HG03097 (cell line): ENCODE measurements around the gene TACR1.
"Not testable (repeated sequence)": the region's sequence is repeated elsewhere in the genome, so short reads cannot be mapped to it uniquely, and the experiment has no call there.

ENCODE experiments used
- ATAC-seq: cut with Tn5 transposase; IDR thresholded peaks from one replicate; pipeline ENCODE4 v1.9.1; 2021; ENCODE audit not compliant: unreplicated experiment, low FRiP score

TACR1 gene

DNA sequence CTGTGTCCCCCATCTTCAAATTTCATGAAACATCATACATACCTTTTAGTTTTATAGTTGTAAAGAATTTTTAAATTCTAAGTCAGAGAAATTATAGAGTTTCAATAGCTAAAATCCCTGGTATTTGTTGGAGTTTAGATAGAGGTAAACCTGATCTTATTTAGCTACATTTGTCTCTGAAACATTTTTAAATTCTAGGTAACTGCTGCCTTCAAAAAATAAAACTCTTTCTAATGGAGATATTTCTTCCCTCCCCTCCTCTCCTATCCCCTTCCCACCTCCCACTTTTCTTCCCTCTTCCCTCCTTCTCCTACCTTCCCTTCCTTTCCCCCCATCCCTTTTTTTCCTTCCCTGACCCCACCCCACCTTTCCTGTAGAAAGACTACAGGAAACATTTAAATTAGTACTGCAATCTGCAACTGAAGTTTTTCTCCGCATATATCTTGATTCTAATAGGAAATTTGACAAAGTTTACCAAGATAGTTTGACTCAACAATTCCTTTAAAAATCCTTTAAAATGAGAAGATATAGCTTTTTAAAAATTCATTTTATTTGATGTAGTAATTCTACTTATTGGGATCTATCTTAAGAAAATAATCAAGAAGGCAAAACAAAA is 4.1 kb downstream of the TACR1 start:
- no peak for ATAC-seq

DNA sequence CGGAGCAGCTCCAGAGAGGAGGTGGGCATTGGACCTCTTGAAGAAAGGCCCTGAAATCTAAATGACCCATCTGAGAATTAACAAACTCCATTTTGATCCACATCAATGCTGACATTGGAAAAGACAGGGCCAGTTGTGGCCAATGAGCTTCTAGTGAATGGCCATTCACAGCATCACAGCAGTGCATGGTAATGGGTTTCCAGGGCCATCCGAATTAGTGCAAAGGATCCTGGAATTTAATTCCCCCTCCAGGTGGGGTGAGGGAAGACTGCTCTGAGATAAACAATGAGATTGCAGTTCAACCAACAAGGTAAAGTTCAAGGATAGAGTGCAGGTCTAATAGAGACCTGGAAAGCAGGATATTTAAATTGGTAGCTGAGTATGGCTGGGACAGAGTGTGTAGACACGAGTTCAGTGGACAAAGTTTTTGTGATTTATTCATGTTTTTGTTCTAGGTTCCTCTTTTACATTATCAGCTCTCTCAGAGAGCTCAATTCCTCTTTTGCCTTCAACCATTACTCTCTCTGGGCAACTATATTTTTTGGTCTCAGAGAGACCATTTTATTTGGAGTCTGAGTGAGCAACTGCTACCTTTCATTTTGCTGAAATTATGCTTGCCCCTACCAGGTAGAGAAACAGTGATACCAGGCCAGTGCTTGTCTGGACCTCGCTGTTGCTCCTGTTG is 5.0 kb downstream of the TACR1 start:
- no peak for ATAC-seq

DNA sequence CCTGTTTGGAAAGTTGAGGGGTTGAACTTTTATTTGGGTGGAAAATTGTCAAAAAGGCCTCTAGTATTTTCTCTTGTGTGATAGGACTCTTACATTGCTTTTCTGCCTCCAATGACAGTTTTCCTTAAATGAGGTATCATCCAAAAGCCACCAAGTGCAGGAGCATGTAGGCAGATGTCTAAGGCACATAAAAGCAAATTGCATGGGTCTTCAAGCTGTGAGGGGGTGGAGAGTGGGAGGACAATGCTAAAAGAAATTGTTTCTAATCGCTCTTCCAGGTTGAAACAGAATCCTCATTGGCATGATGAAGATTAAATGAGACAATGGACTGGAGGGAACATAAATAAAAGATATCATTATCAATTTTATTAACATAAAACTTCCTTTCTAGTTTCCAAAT is 6.8 kb downstream of the TACR1 start:
- ATAC-seq: no peak

DNA sequence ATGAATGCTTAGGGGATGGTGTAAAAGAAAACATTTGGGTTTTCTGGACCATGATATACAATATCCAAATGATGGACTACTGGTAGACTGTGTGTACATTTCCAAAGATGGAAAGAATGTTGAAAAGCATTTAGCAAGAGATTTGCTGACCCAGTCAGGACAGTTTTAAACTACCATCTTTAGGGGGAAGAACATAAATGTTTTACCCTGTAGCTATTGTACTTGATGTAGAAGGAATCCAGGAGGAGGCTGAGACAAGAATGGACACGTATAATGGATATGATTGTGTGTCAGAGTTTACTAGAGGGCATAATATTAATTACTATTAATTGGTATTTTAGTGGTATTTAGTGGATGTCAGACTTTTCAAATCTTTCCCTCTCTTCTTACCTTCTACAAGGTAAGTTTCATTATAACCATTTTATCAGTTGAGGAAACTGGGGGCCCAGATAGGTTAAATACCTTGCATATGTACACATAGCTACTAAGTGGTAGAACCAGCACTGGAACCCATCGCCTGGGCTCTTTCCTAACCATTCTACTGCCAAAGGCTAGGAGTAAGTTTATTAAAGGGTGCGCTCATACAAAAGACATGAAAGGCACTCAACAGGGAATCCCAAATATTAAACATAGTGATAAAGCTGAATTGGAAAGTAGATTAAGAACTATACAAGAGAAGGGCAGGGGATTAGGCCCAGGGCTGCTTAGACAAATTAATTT is 8.9 kb downstream of the TACR1 start:
- no peak for ATAC-seq

DNA sequence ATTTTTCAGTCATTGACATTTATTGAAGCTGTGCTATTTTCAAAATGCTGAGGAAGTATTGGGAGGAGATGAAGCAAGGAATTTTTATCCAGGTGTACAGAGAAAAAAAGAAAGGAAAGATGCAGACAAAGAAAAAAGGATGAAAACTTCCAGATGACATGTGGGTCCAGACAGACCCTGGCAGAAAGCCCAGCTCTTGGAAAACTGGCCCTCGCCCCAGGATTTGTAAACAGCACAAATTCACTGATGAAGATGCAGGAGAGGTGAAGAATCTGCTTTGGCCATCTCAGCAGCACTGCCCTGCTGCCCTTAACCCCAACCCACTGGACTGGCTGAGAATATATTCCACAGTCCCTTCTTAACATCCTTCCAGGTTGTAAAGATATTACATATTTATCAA is 12.5 kb downstream of the TACR1 start:
- ATAC-seq: no peak

DNA sequence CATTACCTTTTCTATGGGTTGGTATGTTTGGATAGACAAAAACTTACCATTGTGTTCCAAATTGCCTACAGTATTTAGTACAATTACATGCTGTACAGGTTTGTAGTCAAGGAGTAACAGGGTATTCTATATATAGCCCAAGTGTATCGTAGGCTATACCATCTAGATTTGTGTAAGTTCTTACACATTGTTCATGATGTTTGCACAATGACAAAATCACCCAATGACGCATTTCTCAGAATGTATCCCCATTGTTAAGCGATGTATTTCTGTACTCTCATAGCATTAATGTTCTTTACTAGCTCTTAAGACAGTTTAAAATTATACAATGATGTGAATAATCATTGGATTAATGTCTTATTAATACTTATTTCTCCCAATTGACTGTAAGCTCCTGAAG is 16.7 kb downstream of the TACR1 start:
- ATAC-seq: no peak

DNA sequence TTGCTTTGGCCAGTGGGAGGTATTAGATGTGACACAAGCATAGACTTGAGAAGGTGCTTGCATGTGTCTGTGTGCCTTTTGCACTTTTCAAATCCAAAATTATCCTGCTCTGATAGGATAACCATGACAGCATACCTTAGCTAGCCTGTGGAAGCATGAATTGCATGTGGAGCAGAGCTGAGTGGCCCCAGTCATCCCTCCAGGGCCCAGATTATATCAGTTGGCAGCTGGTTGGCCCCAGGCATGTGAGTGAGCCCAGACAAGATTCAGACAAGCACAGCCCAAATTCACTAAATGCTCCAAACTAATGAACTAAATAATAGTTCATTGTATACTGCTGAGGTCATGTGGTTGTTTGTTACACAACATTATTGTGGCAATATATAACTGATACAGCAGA is 18.8 kb downstream of the TACR1 start:
- ATAC-seq: no peak

DNA sequence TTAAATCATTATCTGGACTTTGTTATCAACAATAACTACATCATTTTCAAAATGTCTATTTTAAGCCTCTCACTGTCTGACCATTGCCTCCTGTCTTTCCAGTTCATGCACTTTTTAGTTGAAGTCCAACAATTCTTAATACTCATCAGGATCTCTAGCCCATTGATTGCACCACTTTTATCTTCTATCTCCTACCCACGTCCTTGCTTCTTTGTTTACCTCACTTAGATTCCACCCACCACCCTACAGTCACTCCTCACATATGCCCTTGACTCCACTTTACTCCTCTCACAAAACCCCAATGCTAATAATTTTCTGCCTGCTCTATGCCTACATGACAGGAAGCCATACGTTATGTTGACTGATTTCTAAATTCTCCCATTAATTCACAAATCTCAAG is 21.9 kb downstream of the TACR1 start:
- ATAC-seq: no peak

DNA sequence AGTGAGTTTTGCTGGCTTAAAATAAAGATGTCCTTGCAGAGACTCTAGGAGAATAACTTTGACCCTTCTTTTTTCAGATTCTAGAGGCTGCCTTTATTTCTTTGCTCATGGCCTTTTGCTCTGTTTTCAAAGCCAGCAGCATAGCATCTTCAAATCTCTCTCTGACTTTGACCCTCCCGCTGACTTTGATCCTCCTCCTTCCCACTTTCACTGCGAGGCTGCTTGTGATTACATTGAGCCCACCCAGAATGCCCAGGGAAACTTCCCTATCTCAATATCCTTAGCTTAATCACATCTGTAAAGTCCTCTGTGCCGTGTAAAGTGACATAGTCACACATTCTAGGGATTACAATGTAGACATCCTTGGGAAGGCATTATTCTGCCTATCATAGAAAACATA is 23.9 kb downstream of the TACR1 start:
- ATAC-seq: no peak

DNA sequence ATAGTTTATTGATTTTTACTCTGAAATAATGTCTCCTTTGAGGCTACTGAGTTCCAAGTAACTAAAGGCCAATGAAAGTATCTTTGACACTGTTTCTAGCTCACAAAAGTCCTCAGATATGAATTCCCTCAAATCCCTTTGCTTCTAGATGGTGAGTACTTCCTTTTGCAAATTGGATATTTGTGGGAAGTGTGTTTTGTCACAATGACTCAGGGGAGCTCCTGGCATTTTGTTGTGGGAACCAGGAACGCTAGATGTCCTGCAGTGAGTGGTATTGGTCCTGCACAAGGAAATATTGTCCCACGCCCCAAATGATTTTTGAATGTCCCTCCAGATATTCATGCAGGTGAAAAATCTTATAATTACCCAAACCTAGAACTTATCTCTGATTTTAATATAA is 24.3 kb downstream of the TACR1 start:
- ATAC-seq: no peak

DNA sequence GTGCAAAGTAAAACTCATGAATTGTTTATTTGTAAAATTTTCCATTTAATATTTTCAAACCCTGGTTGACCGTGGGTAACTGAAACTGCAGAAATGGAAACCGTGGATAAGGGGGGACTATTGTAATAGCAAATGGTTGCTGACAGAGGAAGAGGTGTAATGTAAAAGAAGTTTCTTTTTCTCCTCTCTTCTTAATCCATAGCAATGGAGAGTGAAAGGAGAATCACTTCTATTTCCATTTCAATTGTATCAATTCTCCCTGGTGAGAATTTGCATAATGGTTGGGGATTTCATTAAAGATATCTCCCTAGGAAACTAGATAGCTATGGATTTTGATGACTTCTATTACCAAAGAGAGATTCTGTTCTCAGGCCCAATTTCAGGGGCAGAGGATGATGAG is 24.8 kb downstream of the TACR1 start:
- no peak for ATAC-seq

DNA sequence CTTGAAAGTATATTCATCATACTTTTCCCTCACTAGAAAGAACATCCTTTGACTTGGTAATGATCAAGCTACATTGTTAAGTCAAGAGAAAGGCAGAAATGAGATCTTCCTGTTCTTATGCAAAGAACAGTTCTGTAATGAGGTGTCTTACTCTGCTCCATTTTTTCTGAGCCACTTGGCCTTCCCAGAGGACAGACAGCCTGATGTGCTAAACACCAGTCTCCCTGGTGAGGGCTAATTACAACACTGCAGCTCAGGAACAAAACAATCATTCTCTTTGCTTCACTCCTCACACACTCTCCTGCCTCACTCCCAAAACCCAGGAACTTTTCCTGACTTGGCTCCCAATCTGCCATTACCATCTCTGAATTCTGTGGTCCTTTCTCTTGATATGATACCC is 25.6 kb downstream of the TACR1 start:
- ATAC-seq: no peak

DNA sequence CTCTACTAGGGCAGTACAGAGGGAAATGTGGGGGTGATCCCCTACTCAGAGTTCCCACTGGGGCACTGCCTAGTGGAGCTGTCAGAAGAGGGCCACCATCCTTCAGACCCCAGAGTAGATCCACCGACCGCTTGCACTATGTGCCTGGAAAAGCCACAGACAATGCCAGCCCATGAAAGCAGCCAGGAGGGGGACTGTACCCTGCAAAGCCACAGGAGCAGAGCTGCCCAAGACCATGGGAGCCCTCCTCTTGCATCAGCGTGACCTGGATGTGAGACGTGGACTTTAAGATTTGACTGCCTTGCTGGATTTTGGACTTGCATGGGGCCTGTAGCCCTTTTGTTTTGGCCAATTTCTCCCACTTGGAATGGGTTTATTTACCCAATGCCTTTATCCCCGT is 27.9 kb downstream of the TACR1 start:
- not testable (repeated sequence) for ATAC-seq

DNA sequence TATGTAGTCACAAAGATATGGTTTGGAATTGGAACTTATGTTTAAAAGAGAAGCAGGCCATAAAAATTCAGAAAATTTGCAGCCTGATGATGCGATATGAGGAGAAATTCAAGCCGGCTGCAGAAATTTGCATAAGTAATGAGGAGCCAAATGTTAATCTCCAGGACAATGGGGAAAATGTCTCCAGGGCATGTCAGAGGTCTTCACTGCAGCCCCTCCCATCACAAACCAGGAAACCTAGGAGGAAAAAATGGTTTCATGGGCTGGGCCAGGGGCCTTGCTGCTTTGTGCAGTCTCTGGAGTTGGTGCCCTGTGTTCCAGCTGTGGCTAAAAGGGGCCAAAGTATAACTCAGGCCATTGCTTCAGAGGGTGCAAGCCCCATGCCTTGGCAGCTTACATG is 28.4 kb downstream of the TACR1 start:
- ATAC-seq: no peak

DNA sequence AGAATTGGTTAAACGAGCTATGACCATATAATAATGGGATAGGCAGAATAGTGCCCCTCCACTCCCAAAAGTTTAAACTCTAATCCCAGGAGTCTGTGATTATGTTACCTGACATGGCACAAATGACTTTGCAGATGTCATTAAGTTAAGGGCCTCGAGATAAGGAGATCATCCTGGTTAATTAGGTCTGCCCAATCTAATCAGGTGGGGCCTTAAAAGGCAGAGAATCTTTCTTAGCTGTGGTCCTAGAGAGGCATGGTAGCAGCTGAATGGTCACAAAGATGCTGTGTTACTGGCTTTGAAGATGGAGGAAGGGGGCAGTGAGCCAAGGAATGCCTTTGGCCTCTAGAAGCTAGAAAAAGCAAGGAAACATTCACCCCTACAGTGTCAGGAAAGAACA is 31.1 kb downstream of the TACR1 start:
- ATAC-seq: no peak

DNA sequence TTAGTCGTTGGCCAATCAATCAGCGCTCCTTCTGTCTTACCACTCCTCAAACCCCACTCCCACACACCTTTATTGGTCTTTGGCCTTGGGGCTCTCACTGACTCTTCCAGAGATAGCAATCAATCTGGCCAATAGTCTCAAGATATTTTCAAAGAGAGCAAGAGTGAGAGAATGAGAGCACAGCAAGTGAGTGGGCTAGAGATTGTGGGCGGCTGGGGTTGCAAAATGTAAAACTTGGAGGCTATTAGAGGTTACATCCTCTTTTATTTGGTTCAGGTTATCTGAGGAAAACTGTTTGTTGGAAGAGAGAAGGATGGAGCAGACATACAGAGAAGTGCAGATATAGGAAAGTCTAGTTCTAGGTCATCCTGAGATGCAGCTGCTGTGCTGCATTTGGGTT is 32.8 kb downstream of the TACR1 start:
- no peak for ATAC-seq

DNA sequence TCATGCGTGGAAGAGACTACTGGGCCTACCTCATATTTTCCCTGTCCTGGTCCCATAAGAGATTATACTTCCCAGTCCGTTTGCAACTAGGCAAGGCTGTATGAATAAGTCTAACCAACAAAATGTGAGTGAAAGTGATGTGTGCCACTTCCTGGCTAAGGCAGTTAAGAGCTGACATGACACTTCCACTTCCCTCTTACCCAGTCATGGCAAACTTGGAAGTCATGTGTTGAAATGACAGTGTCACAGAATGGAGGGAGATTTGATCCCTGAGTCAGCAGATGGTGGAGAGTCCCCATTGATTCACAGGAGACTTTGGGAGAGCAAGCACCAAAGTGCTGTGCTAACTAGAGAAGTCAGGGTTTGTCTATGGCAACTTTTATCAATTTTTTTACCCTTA is 36.4 kb downstream of the TACR1 start:
- ATAC-seq: no peak

DNA sequence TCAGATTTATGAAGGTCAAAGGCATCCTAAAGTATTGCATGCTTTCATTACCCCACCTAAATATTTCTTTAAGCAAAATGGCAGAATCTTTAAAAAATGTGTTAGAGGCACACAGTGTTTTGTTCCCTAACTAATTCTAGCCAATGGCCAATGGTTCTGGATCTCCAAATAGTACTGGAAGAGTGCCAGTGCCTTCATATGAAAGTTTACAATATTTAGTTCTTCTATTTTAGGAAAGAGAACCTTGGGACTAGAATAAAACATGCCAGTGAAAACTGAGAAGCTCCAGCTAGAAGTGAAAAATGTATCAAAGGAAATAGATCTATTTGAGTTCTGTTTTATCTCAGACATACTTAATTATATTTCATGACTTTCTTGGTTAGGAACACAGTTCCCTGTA is 37.1 kb downstream of the TACR1 start:
- ATAC-seq: no peak

DNA sequence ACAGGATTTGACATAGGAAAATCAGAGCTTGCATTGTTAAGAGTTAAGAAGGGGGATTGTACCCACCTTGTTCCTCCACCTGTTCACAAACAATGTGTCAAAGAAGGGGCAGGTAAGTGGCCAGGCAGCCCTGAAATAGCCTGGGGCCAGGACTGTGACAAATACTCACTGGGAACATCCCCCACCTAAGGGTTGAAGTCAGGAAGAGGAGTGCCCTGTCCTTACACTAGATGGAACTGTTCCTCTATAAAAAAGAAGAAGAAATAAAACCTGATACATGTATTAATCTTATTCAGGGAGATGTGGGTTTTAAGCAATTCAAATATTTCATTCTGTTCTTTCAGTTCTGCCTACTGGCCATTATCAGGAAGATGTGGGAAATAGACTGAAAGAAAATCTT is 41.9 kb downstream of the TACR1 start:
- no peak for ATAC-seq

DNA sequence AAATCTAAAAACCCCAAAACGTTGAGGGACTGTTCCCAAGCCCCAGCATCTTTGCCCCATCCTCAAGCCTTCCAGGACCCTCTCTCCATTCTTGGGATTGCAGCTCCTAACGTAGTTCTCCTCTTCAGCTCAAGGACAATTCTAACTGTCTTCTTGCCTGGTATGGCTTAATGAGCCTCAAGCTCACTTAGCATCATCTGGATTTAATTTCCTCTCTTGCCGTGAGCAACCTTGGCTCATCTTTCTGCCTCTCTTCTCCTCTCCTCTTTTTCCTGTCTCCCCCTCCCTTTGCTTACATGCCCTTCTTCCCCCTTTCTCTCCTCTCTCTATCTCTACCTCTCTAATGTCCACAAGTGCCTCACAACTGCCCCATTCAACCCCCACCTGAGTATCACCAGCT is 44.2 kb downstream of the TACR1 start:
- no peak for ATAC-seq

DNA sequence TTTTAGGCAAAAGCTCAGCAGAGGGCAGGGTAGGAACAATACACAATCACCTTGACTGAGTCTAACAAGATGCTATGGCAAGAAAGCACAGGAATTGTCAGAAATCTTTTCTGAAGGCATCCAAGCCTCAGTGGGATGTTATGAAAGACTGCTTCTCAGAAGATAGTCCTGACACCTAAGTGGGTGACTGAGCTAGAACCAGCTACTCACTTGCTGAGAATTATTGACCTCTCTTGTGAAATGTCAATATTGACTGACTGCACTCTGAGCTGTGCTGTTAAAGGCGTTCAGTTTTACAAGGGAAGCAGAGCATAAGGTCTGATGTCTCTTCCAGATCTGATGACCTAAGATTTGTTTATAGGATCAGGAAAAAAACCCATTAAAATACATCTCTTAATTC is 46.1 kb downstream of the TACR1 start:
- no peak for ATAC-seq

DNA sequence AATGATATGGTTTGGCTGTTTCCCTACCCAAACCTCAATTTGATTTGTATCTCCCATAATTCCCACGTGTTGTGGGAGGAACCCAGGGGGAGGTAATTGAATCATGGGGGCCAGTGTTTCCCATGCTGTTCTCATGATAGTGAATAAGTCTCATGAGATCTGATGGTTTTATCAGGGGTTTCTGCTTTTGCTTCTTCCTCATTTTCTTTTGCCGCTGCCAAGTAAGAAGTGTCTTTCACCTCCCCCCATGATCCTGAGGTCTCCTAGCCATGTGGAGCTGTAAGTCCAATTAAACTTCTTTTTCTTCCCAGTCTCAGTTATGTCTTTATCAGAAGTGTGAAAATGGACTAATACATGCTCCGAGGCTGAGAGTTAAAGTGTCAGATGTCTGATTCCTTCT is 47.1 kb downstream of the TACR1 start:
- ATAC-seq: not testable (repeated sequence)
